ENCODE measurements around the gene SLC10A7. TPM values are rescaled to one million over a fixed set of nuclear protein-coding genes. Genes with fewer than 3 reads are reported as not detected.

The SLC10A7 gene
- total RNA-seq, 1 experiment from 2014 or later: 3.9 TPM

DNA sequence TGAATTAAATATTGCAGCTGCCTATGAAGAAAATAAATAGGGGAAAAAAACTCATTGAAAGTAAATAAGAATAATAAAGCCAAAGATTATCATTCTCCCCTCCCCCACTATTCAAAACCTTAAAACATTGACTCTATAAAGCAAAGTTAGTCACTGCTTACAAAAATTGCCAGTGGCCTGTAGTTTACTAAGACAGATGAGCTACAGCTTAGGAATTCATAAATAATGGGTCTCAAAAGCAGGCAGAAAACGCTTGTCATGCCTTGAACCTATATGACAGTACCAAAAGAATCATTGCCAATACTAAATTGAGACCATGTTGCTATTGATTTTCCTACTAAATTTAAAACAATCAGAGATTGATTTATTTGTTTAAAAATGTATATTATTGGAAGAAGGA is 78.9 kb downstream of the SLC10A7 start:
- Histone ChIP-seq H3K23ac (ENCODE audit: insufficient read length, low read depth, low read length) (no peak overlapping the region), H4K20me1 (ENCODE audit: control insufficient read depth, insufficient read depth, insufficient read length) (no peaks in the 10 kb centered on the region), H2AK5ac (ENCODE audit: insufficient read length, low read length) (no peak overlapping the region), H3K18ac (ENCODE audit: insufficient read length, low read depth, low read length) (no peak overlapping the region), H3K9ac (ENCODE audit: extremely low read depth, insufficient read length, low read length) (no peak overlapping the region), H3K4me2 (ENCODE audit: insufficient read depth, insufficient read length, low read length) (no peak overlapping the region), H3K4ac (ENCODE audit: low read depth, low read length) (no peak overlapping the region), H2AFZ (ENCODE audit: low read length) (no peak overlapping the region), H3K4me1 (ENCODE audit: insufficient read depth, low read length) (no peaks in the 10 kb centered on the region; the same call in 1 of the 2 replicates), H3K79me1 (ENCODE audit: insufficient read depth, low read depth, low read length, poor library complexity, severe bottlenecking) (no peaks in the 10 kb centered on the region), H3K9me3 (ENCODE audit: control insufficient read depth, low read depth, low read length) (no peaks in the 10 kb centered on the region), H3K56ac (ENCODE audit: insufficient read length, low read depth, low read length) (no peak overlapping the region), H3K27ac (ENCODE audit: insufficient read length, low read depth, low read length) (no peak overlapping the region), H2BK5ac (ENCODE audit: insufficient read length, low read length) (no peak overlapping the region), H3K14ac (ENCODE audit: insufficient read depth, low read length) (no peak overlapping the region), H2BK20ac (ENCODE audit: low read depth, low read length, poor library complexity, severe bottlenecking) (no peak overlapping the region), H4K8ac (replicated peaks; ENCODE audit: insufficient read length, low read depth, low read length) (no peak overlapping the region), H3K27me3 (ENCODE audit: insufficient read depth, low read length) (no peaks in the 10 kb centered on the region), H3T11ph (ENCODE audit: low read length) (no peak overlapping the region), H3K23me2 (ENCODE audit: insufficient read length, low read depth, low read length, poor library complexity, severe bottlenecking) (no peaks in the 10 kb centered on the region), H2BK15ac (ENCODE audit: low read depth, low read length) (no peak overlapping the region), H3K79me2 (ENCODE audit: insufficient read depth, low read length) (no peaks in the 10 kb centered on the region), H2BK12ac (ENCODE audit: insufficient read length, low read depth, low read length) (no peak overlapping the region), H4K5ac (ENCODE audit: insufficient read length, low read depth, low read length) (no peak overlapping the region), H4K91ac (ENCODE audit: insufficient read length, low read depth, low read length) (no peak overlapping the region), H2BK120ac (ENCODE audit: low read depth, low read length, poor library complexity, severe bottlenecking) (no peak overlapping the region)
- Mint-ChIP-seq H3K4me1 (peaks cover 6% of the 10 kb centered on the region in 2 experiments; a peak in 3 of 4 replicates), H3K27me3 (ENCODE audit: low read depth) (no peaks in the 10 kb centered on the region), H3K36me3 (ENCODE audit: insufficient read depth in 1 of 3, low read depth in 3 of 3) (peaks cover 0 to 10% (median 2%) of the 10 kb centered on the region in 3 experiments; a peak in 3 of 7 replicates), H3K9me3 (peaks cover 3 to 6% of the 10 kb centered on the region in 2 experiments; a peak in 2 of 5 replicates), H3K27ac (no peak overlapping the region), H3K4me3 (no peak overlapping the region)
- DNase-seq: no peak
- WGBS (ENCODE audit: extremely low coverage, insufficient read length, low lambda C conversion rate): no CpG with 5 or more reads among the region's 1 CpG
- no peak for TF ChIP-seq CTCF (conservative IDR thresholded peaks at IDR 0.05)
